DND-41 (cell line): ENCODE data around the gene CIROP.

Source experiments
- CTCF ChIP-seq: IDR thresholded peaks from 2 replicates; pipeline ENCODE4 v1.5.1; 2012; ENCODE audit warnings: borderline replicate concordance, low read length, moderate library complexity, mild to moderate bottlenecking; ENCODE audit not compliant: poor library complexity, severe bottlenecking; ENCODE audit errors: extremely low read depth
- EZH2 ChIP-seq: IDR thresholded peaks from 3 replicates; pipeline ENCODE4 v1.6.1; 2012; ENCODE audit warnings: borderline replicate concordance, low read depth, mild to moderate bottlenecking, moderate library complexity, low read length, inconsistent platforms; ENCODE audit not compliant: severe bottlenecking

GRCh38 chr14:23062002-23062401, 42.8 kb downstream of the CIROP start:
- TF ChIP-seq EZH2 = no peak
- TF ChIP-seq CTCF = no peak
